ENCODE data around the gene C13orf46.

The C13orf46 gene

GRCh38 chr13:113935001-113935844 lies 38.7 kb downstream of the C13orf46 start:
- TF ChIP-seq CTCF (conservative IDR thresholded peaks at IDR 0.05; ENCODE audit: low read depth): no peak
- POLR2A ChIA-PET (ENCODE audit: low non-redundant PET): no interaction called here
- no peak overlapping the region for H3K27ac ChIP-seq
- CTCF ChIA-PET: interaction anchor here (0.6 kb wide), 1 partner anchor 114 kb away, joined by 3 read pairs; no protein-coding TSS in a partner anchor
- no peak for DNase-seq (ENCODE audit: low spot score)

- no peak overlapping the region for H3K27ac ChIP-seq
- CTCF ChIA-PET: interaction anchor here (0.6 kb wide), 1 partner anchor 389 kb away, joined by 4 read pairs; no protein-coding TSS in a partner anchor
- DNase-seq (ENCODE audit: low spot score): no peak
- POLR2A ChIA-PET (ENCODE audit: low non-redundant PET): no interaction called here
- TF ChIP-seq CTCF (conservative IDR thresholded peaks at IDR 0.05; ENCODE audit: low read depth): no peak
Measured at GRCh38 chr13:113934576-113934975, 39.3 kb downstream of the C13orf46 start.

GRCh38 chr13:113933901-113934300 lies 40.0 kb downstream of the C13orf46 start:
- no peak overlapping the region for H3K27ac ChIP-seq
- DNase-seq (ENCODE audit: low spot score): no peak
- ChIA-PET CTCF (interaction anchor here (0.6 kb wide), 1 partner anchor 389 kb away, joined by 4 read pairs; no protein-coding TSS in a partner anchor), POLR2A (ENCODE audit: low non-redundant PET) (no interaction called here)
- no peak for TF ChIP-seq CTCF (conservative IDR thresholded peaks at IDR 0.05; ENCODE audit: low read depth)

- DNase-seq (ENCODE audit: low spot score): no peak
- no peak overlapping the region for H3K27ac ChIP-seq
- POLR2A ChIA-PET (ENCODE audit: low non-redundant PET): no interaction called here
- no peak for TF ChIP-seq CTCF (conservative IDR thresholded peaks at IDR 0.05; ENCODE audit: low read depth)
- CTCF ChIA-PET: interaction anchor here (0.5 to 0.6 kb wide), 2 partner anchors 15 to 19 kb away, joined by 3 to 5 read pairs; no protein-coding TSS in a partner anchor
Measured at GRCh38 chr13:113931841-113932459, 41.9 kb downstream of the C13orf46 start.

GRCh38 chr13:113930671-113931637 lies 42.9 kb downstream of the C13orf46 start:
- ChIA-PET CTCF (no interaction called here), POLR2A (ENCODE audit: low non-redundant PET) (no interaction called here)
- DNase-seq (ENCODE audit: low spot score): no peak
- TF ChIP-seq CTCF (conservative IDR thresholded peaks at IDR 0.05; ENCODE audit: low read depth): no peak
- no peak overlapping the region for H3K27ac ChIP-seq

Data from RWPE1 (cell line).